Stimulated activated CD8-positive, alpha-beta memory T cell treated with anti-CD3 and anti-CD28 coated beads, Interleukin-15, amount 100 ng/mL, for 24 hours (primary cell): ENCODE results near the gene AKAP6.

Experiments used
- DNase-seq: peaks from one replicate; pipeline ENCODE4 v3.0.0-alpha.2; 2020; ENCODE audit warnings: low read depth

AKAP6 gene

DNA sequence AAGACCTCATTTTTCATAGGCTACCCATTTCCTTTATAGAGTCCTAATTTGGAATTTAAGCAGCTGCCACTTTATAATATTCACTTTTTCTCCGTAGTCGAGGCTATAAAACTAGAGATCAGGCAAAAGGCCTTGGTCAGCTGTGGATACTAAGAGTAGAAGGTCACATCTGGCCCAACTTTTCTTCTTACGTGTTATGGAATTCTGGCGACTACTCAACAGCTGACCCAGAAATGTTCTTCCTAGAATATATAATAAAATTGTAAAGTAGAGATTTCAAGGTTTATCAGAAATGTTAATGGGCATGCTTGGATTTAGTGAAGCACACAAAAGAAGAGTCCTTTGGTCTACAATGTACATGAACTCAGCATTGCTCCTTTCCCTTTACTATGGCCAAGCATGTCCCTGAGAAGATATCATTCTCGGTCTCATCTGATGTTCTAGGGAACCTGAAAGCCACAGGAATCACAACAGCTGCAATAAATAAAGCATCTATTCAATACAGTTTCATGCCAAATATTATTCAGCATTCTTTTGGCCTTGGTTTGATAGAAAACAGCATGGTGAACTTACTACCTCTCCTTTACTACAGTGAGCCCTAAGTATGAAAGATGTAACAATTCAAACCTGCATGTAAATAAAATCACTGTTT lies 348.2 kb downstream of the AKAP6 start:
- no peak for DNase-seq

DNA sequence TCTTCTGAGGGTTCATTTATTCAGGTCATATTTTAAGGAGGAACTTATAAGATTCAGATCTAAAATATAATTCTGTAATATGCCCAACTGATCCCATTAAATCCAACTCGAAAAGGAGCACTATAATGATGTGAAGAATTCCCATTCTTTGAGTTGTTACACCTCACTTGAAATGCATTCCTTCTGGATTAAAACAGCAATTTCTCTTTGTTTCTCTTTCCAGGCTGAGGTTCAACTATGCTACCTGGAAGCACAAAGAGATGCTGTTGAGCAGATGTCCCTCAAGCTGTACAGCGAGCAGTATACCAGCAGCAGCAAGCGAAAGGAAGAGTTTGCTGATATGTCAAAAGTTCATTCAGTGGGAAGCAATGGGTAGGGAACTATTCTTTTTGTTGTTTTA lies 349.0 kb downstream of the AKAP6 start:
- DNase-seq = no peak

DNA sequence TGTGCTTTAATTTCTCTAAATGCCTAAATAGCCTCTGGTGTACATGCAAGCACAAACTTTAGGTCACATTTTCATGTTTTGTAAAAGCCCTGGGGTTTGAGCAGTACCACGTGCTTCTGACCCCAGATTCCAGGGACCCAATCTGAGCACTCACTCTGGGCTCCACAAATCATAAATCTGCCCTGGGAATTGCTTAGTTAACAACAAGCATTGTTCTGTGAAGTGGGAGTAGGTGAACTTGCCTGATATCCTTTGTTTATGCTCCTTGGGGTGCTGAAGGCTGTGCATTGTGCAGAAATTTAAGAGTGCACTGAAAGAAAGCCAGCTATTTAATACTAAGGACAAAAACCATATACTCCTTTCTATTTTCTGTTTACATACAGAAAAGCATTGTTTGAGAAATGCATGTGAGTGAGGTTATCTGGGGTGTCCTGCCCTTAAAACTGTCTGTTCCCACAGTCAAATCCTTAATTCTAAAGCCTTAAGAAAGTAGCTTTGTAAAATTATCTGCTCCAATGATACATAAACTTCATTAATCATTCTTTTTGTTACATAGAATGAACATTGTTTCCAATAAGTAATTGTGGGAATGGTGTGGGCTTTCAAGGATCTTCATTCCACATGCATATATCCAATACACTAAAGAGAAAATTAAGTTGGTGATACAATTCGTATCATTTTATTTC lies 351.0 kb downstream of the AKAP6 start:
- no peak for DNase-seq

DNA sequence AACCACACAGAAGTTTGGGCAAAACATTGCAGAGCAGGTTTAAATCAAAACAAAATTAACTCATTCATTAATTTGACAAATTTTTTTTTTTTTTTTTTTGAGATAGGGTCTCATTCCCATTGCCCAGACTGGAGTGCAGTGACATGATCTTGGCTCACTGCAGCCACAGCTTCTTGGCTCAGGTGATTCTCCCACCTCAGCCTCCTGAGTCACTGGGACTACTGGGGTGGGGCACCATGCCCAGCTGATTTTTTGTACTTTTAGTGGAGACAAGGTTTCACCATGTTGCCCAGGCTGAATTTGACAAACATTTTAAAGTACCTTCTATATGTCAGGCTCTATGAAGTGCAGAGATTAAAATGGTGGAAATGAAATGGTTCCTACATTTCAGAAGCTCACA lies 352.5 kb downstream of the AKAP6 start:
- DNase-seq = no peak

DNA sequence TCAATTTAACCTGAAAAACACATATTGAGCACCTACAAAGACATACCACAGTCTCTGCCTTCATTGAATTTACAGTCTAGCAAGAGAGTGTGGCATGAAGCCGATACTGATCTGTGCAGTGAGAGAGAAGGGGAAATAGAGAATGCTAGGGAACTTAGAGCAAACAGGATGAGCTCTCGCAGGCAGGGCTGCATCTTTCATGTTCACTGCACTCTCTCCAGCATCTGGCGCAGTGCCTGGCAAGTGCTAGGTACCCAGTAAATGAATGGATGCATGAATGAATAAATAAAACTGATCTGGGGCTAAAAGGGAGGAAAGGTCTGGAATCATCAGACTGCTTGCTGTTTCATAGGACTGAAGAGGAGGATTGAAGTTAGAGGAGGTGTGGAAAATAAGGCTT lies 353.1 kb downstream of the AKAP6 start:
- DNase-seq = no peak

DNA sequence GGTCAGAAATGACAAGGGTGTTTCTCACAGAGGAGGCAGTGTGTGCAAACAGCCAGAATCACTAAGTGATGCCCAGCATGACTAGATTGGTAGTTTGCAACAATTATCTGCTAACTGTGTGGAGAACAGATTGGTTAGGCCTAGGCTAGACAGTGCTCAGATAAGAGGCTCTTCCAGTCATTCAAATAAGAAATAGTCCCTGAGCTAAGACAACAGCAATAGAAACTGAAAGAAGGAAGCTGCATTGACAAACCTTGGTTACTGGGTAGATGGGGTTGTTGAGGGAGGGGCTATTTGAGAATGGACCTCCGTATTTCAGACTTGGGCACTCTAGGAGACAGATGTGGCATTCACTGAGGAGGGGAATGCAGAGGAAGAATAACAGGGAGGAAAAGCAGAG lies 354.6 kb downstream of the AKAP6 start:
- DNase-seq = no peak

DNA sequence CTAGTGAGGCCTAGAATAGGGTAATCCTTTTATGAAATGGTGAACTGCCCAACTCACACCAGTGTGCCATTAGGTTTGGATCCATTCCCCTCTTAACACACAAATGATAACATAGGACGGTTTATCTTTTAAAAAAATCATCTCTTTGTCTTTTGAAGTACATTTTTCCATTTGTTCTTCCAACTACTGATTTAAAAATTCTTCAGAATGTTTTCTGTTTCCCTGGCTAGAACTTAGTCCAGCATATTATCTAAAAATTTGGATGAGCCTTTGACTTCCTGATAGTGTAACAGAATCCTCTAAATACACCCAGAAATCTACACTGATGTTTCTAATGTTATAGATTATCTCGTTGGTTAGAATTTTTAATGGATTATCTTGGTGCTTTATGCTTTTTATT lies 359.8 kb downstream of the AKAP6 start:
- no peak for DNase-seq

DNA sequence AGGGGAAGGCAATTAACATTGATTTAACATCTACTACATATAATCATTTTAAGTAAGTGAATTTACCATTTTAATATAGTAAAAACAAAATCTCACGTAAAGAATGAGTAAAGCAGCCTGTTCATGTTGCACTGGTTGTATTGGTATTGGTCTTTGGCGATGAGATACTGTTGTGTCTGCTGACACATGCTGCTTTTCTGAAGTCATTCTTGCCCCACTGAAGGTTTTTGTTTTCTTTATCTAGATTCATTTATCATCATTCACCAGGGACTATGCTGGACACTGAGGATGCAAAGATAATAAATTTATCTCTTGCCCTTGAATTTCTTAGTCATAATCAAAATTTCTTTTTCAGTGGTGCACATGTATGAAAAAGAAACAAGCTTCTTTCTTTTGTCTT lies 363.3 kb downstream of the AKAP6 start:
- no peak for DNase-seq

DNA sequence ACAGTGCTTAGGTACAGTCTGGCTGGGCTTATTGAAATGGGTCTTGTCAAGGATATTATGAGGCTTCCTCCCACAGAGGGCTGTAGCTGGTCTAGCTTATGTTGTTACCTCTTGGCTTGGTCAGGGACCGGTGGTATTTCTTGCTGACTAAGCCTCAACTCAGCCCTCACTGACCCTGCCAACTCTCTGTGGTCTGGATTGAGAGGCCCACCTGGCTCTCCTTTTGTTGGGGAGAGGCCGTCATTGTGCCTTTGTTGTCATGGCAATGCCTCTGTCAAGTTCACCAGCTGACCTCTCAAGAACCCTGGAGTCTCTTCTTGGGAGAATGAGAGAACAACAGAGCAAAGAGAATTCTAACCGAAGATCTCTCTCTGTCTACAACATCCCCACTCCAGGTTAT lies 364.0 kb downstream of the AKAP6 start:
- no peak for DNase-seq

DNA sequence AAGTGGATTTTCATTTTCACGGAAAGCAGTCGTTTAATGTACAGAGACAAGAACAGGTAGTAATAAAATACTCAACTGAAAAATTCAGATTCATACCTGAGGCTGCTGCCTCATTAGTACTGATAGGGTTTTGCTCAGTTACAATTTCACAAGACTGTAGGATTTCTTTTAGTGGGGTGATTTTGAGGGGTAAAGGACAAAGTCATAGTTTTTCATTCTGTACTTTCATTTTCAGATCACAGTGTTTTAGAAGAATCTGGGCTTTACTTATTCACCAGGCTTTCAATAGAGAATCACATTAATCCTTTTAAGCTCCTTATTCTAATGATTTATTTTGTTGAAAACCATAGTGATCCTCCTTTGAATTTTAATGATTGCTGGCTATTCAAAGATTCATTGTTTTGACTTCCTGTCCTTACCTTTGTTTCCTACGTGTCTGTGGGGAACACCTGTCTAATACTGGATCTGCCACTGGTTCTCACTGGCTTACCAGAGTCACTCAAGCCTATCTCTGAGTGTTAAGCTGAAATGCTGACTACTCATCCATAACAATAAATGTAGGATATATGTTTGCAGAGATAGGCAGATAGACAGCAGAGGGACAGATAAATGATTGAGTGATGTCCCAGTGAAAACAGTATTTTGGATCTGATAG lies 365.8 kb downstream of the AKAP6 start:
- no peak for DNase-seq

DNA sequence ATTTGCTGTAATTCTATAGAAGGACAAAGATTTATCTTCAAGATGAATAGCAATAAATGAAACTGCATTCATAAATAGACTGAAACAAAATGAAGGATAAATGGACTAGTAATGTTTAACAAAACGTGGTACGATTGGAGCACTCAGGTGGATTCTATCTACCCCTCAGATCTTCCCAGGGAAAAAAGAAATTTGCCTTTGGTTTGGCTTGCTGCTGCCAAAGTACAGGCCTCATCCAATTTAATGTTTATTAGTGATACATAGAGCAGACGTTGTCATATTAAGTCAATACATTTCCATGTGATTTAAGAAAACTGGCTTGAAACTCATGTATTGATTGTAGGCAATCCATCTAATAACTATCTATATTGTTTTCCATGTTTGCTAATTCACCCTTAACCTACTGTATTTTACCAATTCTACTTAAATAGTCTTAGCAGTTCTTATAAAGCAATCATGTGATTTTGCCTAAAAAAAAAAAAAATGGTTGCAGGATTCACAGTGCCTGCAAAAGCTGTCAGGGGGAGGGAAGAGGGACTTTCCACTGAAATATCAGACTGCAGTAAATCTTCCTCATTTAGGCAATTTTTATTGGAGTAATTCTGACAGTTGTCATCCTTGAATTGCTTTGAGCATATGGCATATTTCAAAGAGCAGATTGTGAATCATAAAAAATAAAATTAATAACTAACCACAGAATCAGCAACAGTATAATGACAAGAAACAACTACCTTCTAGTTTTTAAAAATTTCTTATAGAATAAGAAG lies 367.4 kb downstream of the AKAP6 start:
- no peak for DNase-seq

DNA sequence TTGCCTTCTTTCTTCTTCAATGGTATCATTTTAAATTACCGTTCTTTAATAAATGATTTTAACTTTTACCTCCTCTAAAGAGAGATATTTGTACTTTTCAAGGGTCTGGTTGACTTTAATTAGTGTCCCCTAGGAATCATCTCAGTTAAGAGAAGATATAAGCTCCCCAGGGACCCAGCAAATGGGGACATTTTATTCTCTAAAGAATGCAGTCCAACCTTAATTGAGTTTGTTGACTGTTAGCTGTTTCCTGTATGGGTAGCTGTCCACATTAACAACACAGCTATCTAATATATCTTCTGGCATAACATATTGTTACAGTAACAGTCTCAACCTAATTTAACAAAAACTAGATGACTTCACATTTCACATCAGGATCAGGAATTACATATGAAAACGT lies 368.0 kb downstream of the AKAP6 start:
- DNase-seq = no peak

DNA sequence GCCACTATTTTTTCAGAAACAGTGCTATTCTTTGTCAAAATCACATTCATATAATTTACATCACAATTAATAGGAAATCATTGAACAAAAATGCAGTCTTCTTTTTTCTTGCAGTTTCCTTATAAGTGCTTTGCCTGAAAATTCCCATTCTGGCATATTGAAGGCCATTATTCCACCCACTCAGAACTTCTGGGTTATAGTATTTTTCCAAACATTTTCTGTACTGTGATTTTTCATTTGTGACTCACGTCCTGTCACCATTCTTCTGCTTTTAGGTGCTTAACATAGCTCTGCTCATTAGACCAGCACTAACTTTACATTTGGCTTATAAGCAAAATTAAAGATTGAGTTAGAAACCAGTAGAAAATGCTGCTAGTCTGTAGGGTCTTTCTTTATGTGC lies 368.6 kb downstream of the AKAP6 start:
- no peak for DNase-seq

DNA sequence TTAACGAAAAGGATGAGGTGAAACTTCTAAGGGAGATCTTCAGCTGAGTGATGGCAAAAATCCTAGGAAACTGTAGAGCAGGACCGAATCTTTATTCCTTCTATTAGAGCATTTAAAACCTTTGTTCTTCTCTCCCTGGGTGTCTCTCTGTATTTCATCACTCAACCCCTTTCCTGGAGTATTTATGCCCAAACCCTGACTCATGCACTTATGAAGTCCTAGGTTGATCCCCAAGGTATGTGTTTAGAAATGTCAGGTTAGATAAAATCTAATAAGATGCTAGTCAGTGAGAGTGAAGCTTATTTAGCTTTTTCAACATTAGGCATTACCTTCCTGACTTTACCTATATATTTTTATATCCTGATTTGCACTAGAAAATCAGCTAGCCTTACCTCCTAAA lies 369.7 kb downstream of the AKAP6 start:
- no peak for DNase-seq

DNA sequence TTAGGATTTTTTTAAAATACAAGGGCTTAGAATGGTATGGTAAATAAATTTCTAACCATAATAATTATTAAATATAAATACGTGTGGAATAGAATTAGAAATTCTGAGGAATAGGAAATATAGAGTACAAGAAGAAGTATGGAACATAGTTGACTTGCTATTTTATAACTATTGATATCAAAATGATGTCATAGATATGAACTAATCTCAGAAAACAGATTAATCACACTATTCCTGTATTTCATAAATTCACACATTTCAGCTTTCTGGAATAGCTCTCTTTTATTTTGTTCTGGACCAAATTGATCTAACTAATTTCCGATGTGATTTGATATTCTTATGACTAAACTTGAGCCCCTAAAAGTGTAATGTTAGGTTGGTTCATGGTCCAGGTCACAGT lies 372.4 kb downstream of the AKAP6 start:
- no peak for DNase-seq

DNA sequence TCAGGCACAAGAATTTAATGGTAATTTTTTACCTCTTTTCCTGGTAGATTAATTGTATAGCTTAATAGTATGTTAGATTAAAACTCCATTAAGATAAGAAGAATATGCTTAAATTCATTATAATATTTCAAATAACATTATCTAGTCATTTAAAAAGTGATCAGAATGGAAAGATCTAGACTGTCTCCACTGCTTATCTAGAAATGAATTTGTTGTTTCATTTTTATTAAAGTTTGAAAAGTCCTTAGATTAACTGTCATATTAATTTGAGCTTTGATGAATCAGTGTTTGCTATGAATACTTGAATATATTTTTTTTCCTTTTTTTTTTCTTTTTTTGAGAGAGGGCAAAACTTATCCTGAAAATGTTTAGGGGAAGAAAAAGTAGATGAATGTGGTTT lies 373.0 kb downstream of the AKAP6 start:
- no peak for DNase-seq

DNA sequence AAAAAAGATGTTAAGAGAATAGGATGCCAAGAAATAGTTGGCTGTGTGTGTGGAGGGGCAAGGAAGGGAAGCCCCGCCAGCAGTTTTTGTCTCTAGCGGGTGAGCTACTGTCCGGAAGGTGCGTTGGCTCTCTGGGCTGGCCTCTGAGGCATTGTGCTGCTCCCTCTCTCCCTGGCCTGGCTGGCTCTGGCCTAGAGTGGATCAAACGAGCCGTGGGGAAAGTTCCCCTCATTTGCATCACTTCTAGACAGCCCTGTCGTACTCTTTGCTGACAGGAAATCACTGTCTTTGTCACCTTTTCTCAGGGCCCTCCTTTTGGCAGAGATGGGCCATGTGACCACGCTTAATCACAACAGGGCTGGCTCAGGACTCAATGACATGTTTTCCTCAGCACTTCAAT lies 373.5 kb downstream of the AKAP6 start:
- DNase-seq = no peak

DNA sequence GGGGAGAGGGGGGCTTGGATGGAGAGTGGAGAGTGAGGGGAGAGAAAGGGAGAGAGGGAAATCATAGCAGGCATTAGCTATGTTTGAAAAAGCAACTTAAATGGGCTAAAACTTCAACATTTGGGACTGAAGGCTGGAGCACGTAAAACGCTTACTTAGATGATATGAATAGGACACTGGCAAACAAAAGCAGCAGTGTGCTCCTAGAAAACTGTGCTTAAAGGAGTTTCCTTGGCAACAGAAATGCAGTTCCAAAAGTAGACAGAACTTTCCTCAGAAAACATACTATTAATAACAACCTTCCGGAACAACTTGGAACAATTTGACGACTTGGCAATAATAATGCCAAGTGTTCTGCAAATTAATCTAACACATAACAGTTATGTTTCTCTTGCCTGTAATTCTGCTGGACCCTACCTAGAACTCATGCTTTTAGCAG lies 374.1 kb downstream of the AKAP6 start:
- DNase-seq = no peak

DNA sequence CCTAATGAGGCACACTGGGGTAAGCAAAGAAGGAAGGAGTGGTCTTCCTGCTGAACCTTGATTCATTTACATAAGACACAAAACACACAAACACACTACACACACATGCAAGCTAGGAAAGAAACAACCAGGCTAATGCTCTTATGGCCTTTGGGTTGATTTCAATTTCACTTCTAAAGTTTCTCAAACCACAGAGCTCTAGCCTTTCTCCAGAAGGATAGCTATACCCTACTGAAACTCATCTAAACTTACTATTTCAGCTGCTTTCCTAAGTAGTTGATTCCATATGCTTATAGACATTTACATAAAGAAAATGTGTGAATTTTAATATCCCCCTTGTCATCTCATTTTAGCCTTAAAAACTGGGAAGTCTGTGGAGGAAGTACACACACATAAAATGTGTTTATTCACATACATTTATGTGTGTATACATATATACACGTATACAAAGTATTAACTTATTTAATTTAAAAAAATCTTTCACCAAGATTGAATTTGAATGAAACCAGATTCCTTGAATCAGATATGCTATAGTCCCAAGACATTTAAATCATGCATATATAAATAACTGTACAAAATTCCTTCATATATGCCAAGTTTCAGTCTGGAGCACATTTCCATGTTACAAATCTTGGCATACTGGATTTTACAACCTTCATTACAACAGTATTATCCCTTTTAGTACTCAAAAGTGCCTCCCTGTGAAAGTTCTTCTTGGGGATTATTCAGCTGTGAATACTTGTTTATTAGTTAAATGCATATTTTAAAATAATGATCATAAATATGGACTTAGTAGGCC lies 377.8 kb downstream of the AKAP6 start:
- no peak for DNase-seq

DNA sequence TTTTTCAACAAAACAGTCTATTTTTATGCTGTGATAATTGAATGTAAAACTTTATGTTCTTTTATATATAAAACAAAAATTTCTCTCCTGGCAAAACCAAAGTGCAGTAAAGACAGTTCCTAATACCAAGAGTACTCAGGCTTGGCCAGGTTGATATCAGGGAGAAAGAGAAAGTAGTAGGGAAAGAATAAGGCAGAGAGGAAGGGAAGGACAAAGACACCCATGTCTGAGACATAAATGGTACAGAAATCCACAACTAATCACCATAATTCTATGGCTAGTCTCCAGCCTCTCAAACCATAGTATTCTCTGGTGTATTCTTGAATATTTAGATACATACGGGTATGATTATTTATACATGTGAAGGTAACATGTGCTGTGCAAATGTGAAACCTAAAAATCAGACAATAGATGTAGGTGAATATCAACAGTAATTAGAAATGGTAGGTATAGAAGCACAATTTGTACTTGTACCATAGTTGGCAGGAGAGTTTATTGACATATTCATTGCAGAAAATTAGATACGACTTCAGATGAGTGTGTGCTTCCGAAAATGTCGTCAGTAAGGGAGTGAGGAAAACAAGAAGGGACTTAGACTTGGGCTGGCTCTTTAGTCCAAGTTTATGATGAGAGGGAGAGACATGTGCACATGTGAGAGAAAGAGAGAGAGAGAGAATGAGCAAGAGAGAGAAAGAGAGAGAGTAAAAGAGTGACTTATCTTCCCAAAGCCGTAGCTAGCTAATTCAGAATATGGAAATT lies 378.8 kb downstream of the AKAP6 start:
- no peak for DNase-seq

DNA sequence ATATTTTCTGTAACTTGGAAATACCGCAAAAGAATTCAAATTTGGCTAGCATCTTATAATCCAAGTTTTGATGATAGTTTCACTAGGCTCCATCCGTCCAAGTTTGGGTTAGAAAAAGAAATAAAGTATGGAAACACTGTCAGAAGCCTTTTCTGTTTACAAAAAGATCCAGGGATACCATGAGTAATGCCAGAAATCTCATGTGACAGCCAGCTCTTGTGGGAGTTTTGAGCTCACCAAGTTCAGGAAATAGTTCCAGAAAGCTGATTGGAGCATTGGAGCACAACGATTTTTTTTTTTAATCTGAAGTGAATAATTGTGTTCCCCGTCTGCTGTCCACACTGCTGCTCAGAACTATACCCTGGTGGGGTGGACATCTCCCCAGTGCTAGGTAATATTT lies 379.9 kb downstream of the AKAP6 start:
- no peak for DNase-seq
